Stimulated activated CD4-positive, alpha-beta T cell treated with anti-CD3 and anti-CD28 coated beads, TNF-alpha, amount 100 ng/mL, for 4 hours (primary cell): ENCODE data around the gene SART1.
"Not testable (repeated sequence)": the region's sequence is repeated elsewhere in the genome, so short reads cannot be mapped to it uniquely, and the experiment has no call there.

ENCODE experiments used
- DNase-seq, 3 experiments: peaks; one replicate each; pipeline ENCODE4 v3.0.0-alpha.2; 2020; ENCODE audit warnings: low read depth in 3 of 3

SART1 gene

DNA sequence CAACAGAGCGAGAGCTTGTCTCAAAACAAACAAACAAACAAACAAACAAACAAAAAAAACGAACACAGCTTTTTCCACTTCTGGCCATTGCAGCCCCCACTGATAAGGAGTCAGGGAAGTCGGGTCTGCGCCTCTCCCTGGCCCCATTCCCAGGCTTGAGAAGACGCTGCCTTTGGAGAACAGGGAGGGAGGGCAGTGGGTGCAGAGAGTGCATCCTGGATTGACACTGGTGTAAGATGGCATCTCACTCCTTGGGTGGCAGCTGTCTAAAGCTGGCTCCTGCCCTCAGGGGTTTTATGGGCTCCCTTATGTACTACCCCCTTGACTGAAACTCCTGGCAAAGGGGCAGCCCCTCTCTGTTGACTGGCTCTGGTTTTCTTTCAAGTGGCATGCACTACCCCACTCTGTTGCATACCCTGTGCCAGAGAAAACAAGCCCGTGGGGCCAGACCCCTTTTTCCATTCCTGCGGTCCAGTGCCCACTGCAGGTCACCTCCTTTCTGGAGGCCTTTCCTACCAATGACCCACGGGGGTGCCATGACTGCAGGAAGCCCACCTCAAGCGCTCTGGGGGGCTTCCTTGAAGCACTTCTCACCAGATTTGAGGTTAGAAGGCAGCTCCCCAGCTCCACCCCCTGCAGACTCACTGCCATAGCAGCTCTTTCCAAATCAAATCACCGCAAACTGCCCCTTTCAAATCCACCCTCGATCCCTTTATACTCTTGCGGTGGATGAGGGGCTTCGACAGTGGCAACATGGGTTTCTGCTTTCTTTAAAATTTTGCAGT is 29.6 kb upstream of the SART1 start:
- DNase-seq: no peak

DNA sequence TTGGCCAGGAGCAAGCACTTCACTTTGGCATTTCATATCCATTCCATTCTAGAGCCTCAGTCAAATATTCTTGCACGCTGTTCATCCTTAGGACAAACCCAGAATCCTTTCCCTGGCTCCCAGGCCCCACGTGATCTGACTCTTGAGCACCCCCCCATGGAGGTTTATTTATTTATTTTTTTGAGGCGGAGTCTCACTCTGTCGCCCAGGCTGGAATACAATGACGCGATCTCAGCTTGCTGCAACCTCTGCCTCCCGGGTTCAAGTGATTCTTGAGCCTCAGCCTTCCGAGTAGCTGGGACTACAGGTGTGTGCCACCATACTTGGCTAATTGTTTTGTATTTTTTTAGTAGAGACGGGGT is 29.0 kb upstream of the SART1 start:
- no peak for DNase-seq

DNA sequence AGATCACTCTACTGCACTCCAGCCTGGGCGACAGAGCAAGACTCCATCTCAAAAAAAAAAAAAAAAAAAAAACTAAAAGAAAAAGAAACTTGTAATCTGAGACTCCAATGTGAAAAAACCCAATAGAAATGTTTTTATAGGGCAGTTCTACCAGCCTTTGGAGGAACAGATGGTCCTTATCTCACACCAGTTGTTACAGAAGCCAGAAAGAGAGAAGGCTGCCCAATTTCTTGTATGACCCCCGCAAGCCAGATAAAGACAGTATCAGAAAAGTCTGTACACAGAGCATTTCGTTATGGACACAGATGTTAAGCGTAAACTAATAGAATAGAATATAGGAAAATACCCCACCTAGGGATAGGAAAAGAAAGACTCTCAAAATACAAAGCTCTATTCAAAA is 27.5 kb upstream of the SART1 start:
- no peak for DNase-seq

GRCh38 chr11:65937766-65938165 is 23.8 kb upstream of the SART1 start:
- DNase-seq: no peak

- DNase-seq: no peak
These were observed 19.7 kb upstream of the SART1 start for GRCh38 chr11:65941720-65942310.

- DNase-seq: no peak
These were observed 19.0 kb upstream of the SART1 start for GRCh38 chr11:65942531-65942930.

DNA sequence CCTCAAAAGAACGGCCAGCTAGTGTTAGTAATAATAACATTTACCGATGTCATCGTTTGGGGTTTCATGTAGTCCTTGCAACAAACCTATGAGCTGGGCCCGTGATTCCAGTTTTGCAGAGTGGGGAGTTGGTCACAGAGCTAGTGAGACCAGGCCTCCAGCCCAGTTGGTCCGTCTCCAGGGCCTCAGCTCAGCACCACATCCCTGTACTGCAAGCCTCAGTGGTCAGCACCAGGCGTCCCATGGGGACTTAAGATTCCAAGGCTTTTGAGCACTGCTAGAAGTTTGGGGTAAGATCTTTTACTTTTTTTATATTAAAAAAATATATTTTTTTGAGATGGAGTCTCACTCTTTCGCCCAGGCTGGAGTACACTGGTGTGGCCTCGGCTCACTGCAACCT is 17.3 kb upstream of the SART1 start:
- no peak for DNase-seq

DNA sequence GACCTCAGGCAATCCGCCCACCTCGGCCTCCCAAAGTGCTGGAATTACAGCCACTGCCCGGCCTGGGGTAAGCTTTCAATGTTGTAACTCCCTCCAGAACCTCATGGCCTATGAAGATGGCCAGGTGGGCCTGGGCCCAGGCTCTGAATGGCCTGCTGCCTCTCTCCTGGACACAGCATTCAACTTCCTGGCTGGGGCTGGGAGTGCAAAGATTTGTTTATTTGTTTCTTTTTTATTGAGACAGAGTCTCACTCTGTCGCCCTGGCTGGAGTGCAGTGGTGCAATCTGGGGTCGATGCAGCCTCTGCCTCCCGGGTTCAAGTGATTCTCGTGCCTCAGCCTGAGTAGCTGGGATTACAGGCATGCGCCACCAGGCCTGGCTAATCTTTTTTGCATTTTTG is 16.8 kb upstream of the SART1 start:
- no peak for DNase-seq

DNA sequence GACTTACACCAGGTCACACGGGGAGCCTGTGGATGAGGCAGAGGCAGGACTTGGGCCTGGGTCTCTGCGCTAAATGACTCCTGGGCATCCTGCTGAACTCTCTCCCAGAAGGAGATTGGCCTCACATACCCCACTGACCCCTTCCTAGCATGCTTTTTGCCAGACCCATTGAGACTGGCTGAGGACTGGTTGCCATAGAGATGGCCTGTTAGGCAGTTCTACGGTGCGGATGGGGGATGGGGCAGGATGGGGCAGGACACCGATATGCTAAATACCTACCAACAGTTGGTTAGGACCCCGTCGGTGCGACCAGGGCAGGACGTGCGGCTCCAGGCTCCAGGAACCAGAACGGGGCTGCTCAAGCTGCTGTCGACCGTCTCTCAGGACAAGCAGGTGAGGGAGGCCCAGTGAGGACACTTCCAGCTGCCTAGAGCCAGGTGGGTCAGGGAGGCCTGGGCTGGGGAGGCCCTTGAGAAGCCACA is 16.1 kb upstream of the SART1 start, which contains the start of gene TSGA10IP:
Gene TSGA10IP (plus strand): TSS at position 51 of the 482 bp plus-strand sequence. CDS start 196 bp downstream, at position 247.
- DNase-seq: no peak

- no peak for DNase-seq
These were observed 15.5 kb upstream of the SART1 start for GRCh38 chr11:65945941-65946558.

- no peak for DNase-seq
These were observed 14.9 kb upstream of the SART1 start for GRCh38 chr11:65946655-65947054.

- no peak for DNase-seq
These were observed 14.4 kb upstream of the SART1 start for GRCh38 chr11:65947133-65947532.

DNA sequence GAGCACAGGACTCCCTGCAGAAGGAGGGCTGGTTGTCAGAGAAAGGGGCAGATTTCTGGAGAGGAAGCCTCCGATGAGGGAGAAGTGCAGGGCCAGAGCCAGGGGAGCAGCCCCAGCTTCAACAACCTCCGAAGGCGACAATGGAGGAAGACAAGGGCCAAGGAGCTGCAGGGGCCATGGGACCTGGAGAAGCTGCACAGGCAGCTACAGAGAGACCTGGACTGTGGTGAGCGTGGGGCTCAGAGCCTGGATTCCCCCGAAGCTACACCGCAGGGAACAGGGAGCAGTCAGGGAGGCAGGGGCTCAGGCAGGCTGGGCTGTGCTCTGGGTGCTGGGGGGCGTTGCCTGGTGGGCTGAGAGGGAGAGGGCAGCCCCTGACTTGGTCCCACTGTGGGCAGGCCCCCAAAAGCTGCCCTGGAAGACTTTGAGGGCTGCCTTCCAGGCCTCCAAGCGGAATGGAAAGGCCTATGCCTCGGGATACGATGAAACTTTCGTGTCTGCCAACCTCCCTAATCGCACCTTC is 13.9 kb upstream of the SART1 start:
- DNase-seq: no peak

DNA sequence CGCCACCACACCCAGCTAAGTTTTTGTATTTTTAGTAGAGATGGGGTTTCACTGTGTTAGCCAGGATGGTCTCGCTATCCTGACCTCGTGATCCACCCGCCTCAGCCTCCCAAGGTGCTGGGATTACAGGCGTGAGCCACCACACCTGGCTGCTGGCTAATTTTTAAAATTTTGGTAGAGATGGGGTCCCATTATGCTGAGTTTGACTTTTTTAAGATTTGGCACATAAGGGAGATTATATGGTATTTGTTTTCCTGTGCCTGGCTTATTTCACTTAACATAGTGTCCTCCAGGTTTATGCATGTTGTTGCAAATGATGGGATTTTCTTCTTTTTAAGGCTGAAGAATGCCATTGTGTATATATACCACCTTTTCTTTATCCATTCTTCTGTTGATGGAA is 10.8 kb upstream of the SART1 start:
- not testable (repeated sequence) for DNase-seq

- DNase-seq: not testable (repeated sequence)
These were observed 9.9 kb upstream of the SART1 start for GRCh38 chr11:65951641-65952040.

DNA sequence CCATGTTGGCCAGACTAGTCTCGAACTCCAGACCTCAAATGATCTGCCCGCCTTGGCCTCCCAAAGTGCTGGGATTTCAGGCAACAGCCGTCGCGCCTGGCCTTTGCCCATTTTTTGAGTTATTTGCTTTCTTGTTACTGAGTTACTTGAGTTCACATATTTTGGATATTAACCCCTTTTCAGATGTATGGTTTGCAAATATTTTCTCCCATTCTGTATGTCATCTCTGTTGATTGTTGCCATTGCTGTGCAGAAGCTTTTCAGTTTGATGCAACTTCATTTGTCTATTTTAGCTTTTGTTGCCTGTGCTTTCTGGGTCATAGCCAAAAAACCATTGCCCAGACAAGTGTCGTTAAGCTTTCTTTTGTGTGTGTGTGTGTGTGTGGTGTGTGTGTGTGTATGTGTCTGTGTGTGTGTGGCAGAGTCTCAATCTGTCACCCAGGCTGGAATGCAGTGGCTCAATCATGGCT is 9.4 kb upstream of the SART1 start:
- no peak for DNase-seq

- DNase-seq: no peak
These were observed 8.1 kb upstream of the SART1 start for GRCh38 chr11:65953471-65953870.

GRCh38 chr11:65954771-65955170 is 6.8 kb upstream of the SART1 start:
- DNase-seq: no peak

- no peak for DNase-seq
These were observed 3.2 kb upstream of the SART1 start for GRCh38 chr11:65958291-65958690.

- no peak for DNase-seq
These were observed 2.6 kb upstream of the SART1 start for GRCh38 chr11:65958774-65959420.

GRCh38 chr11:65960824-65961266 is 689 bp upstream of the SART1 start:
- no peak for DNase-seq

DNA sequence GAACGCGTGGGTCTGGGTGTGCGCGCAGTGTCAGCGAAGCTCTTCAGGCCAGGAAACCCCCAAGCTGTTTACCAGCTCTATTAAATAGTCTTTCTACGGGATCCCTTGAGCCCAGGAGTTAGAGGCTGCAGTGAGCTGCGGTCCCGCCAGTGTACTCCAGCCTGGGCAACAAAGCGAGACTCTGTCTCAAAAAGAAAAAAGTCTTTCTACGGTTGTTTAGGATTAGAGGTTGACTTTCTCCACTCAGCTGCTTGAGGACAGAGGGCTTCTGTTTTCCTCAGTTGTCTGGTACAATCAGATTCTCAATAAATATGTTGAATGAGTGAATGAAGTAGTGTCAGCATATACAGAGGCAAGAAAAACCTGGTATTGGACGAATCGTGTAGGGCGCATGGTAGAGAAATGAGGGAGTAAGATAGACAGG is 619 bp downstream of the SART1 start:
- no peak for DNase-seq
